ENCODE measurements around the gene UGT8.
A peak's percentile ranks its signal among the peaks of the same experiment; 100 is the strongest.
"Not testable (repeated sequence)": the region's sequence is repeated elsewhere in the genome, so short reads cannot be mapped to it uniquely, and the experiment has no call there.

The UGT8 gene

GRCh38 chr4:114607056-114607455, 8.4 kb downstream of the UGT8 start:
- no peak for DNase-seq

GRCh38 chr4:114613560-114613959, 15.0 kb downstream of the UGT8 start:
- no peak for DNase-seq

GRCh38 chr4:114615435-114615834, 16.8 kb downstream of the UGT8 start:
- no peak for DNase-seq

- DNase-seq, result not testable (repeated sequence)
These were observed 17.4 kb downstream of the UGT8 start for GRCh38 chr4:114616036-114616435.

GRCh38 chr4:114626196-114626595, 27.6 kb downstream of the UGT8 start:
- DNase-seq, result no peak

- no peak for DNase-seq
These were observed 37.8 kb downstream of the UGT8 start for GRCh38 chr4:114636192-114636935.

- DNase-seq, result no peak
These were observed 43.7 kb downstream of the UGT8 start for GRCh38 chr4:114642173-114642780.

GRCh38 chr4:114649908-114650307, 51.3 kb downstream of the UGT8 start:
- DNase-seq, result no peak

- no peak for DNase-seq
These were observed 55.1 kb downstream of the UGT8 start for GRCh38 chr4:114653675-114654074.

GRCh38 chr4:114654592-114654991, 56.0 kb downstream of the UGT8 start:
- DNase-seq, result no peak

GRCh38 chr4:114658179-114658578, 59.6 kb downstream of the UGT8 start:
- DNase-seq, result no peak

GRCh38 chr4:114658776-114659175, 60.2 kb downstream of the UGT8 start:
- no peak for DNase-seq

- peak; percentile 23 for DNase-seq
These were observed 60.9 kb downstream of the UGT8 start for GRCh38 chr4:114659386-114660008.

GRCh38 chr4:114663083-114663482, 64.5 kb downstream of the UGT8 start:
- DNase-seq, result no peak

GRCh38 chr4:114668577-114668976, 70.0 kb downstream of the UGT8 start:
- no peak for DNase-seq

- DNase-seq, result not testable (repeated sequence)
These were observed 72.1 kb downstream of the UGT8 start for GRCh38 chr4:114670733-114671132.

GRCh38 chr4:114673306-114673705, 74.7 kb downstream of the UGT8 start:
- no peak for DNase-seq

GRCh38 chr4:114674080-114674479, 75.5 kb downstream of the UGT8 start:
- no peak for DNase-seq

- no peak for DNase-seq
These were observed 78.9 kb downstream of the UGT8 start for GRCh38 chr4:114677346-114677979.

- DNase-seq, result no peak
These were observed 85.9 kb downstream of the UGT8 start for GRCh38 chr4:114684462-114684861.

GRCh38 chr4:114688059-114688458, 89.5 kb downstream of the UGT8 start:
- DNase-seq, result no peak

- no peak for DNase-seq
These were observed 92.0 kb downstream of the UGT8 start for GRCh38 chr4:114690571-114690970.

GRCh38 chr4:114691865-114692264, 93.3 kb downstream of the UGT8 start:
- no peak for DNase-seq

- DNase-seq, result no peak
These were observed 94.4 kb downstream of the UGT8 start for GRCh38 chr4:114692958-114693357.
